Fibroblast of the aortic adventitia (primary cell): ENCODE results near the gene TGM5. TPM values are rescaled to one million over a fixed set of nuclear protein-coding genes. Genes with fewer than 3 reads are reported as not detected.

ENCODE experiments used
- DNase-seq: peaks from one replicate; pipeline ENCODE4 v3.0.0-alpha.2; 2010; ENCODE audit warnings: low read depth
- H3K4me3 ChIP-seq: 2 replicates; pipeline ENCODE4 v1.5.1; 2011; ENCODE audit warnings: low read depth, mild to moderate bottlenecking, control low read depth, low read length, moderate library complexity
- CTCF ChIP-seq: IDR thresholded peaks from 2 replicates; pipeline ENCODE4 v1.5.1; 2011; ENCODE audit warnings: mild to moderate bottlenecking, low read length, control low read depth, inconsistent platforms; ENCODE audit not compliant: insufficient read depth
- total RNA-seq: library from RNA; depleted of rRNA; stranded (reverse); fragments of >200 nt; gene quantifications from 2 replicates; pipeline ENCODE4 v1.2.3, GENCODE V29; 2012; ENCODE audit warnings: low replicate concordance

TGM5 gene
- total RNA-seq, 1 donor: not detected

GRCh38 chr15:43283526-43283925 lies 16.8 kb upstream of the TGM5 start:
- DNase-seq: no peak
- no peak overlapping the region for H3K4me3 ChIP-seq
- TF ChIP-seq CTCF: no peak

- no peak overlapping the region for H3K4me3 ChIP-seq
- TF ChIP-seq CTCF: no peak
- no peak for DNase-seq
Observed at GRCh38 chr15:43281926-43282602, 15.3 kb upstream of the TGM5 start.

- H3K4me3 ChIP-seq: no peak overlapping the region
- no peak for TF ChIP-seq CTCF
- DNase-seq: no peak
Observed at GRCh38 chr15:43280996-43281395, 14.3 kb upstream of the TGM5 start.

GRCh38 chr15:43279496-43279895 lies 12.8 kb upstream of the TGM5 start:
- no peak overlapping the region for H3K4me3 ChIP-seq
- TF ChIP-seq CTCF: no peak
- DNase-seq: no peak

- H3K4me3 ChIP-seq: no peak overlapping the region
- TF ChIP-seq CTCF: no peak
- no peak for DNase-seq
Observed at GRCh38 chr15:43278869-43279268, 12.1 kb upstream of the TGM5 start.

GRCh38 chr15:43277901-43278300 lies 11.2 kb upstream of the TGM5 start:
- H3K4me3 ChIP-seq: no peak overlapping the region
- no peak for TF ChIP-seq CTCF
- no peak for DNase-seq

GRCh38 chr15:43277231-43277823 lies 10.6 kb upstream of the TGM5 start:
- TF ChIP-seq CTCF: no peak
- DNase-seq: no peak
- no peak overlapping the region for H3K4me3 ChIP-seq
